GM12801 (cell line): ENCODE results near the gene RCAN1.

Source experiments
- CTCF ChIP-seq: IDR thresholded peaks from one replicate; pipeline ENCODE4 v1.5.1; 2011; ENCODE audit warnings: control low read depth; ENCODE audit not compliant: insufficient read length; ENCODE audit errors: extremely low read depth

The RCAN1 gene

GRCh38 chr21:34558166-34558565 lies 56.7 kb downstream of the RCAN1 start:
- no peak for TF ChIP-seq CTCF

- TF ChIP-seq CTCF: no peak
Observed at GRCh38 chr21:34557261-34557660, 57.7 kb downstream of the RCAN1 start.

GRCh38 chr21:34554227-34554626 lies 60.7 kb downstream of the RCAN1 start:
- no peak for TF ChIP-seq CTCF

- no peak for TF ChIP-seq CTCF
Observed at GRCh38 chr21:34553151-34553952, 61.6 kb downstream of the RCAN1 start.

- no peak for TF ChIP-seq CTCF
Observed at GRCh38 chr21:34552360-34553098, 62.4 kb downstream of the RCAN1 start.

GRCh38 chr21:34550182-34550799 lies 64.6 kb downstream of the RCAN1 start:
- no peak for TF ChIP-seq CTCF

- TF ChIP-seq CTCF: no peak
Observed at GRCh38 chr21:34548781-34549376, 66.0 kb downstream of the RCAN1 start.
